ENCODE results near the gene FOXD1.
"Not testable (repeated sequence)": the region's sequence is repeated elsewhere in the genome, so short reads cannot be mapped to it uniquely, and the experiment has no call there.

FOXD1 gene

DNA sequence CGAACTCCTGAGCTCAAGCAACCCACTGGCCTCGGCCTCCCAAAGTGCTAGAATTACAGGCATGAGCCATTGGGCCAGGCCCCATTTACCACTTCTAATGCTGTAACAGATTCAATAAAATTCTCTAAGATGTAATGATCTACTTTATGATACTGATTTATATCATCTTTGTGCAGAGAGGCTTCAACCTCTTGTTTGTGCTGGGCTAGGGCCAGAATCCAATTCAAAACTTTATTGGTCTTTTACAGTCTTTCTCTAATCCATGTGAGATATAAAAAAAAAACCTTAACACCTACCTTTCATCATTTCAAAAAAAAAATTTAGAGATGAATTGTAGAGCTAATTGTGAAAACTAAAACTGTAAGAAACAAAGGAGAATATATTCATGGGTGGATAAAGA lies 41.5 kb upstream of the FOXD1 start:
- TF ChIP-seq CTCF (conservative IDR thresholded peaks at IDR 0.05; ENCODE audit: low read length): no peak
- no peak overlapping the region for H3K4me3 ChIP-seq (ENCODE audit: low read length)
- DNase-seq (ENCODE audit: low read depth): no peak

DNA sequence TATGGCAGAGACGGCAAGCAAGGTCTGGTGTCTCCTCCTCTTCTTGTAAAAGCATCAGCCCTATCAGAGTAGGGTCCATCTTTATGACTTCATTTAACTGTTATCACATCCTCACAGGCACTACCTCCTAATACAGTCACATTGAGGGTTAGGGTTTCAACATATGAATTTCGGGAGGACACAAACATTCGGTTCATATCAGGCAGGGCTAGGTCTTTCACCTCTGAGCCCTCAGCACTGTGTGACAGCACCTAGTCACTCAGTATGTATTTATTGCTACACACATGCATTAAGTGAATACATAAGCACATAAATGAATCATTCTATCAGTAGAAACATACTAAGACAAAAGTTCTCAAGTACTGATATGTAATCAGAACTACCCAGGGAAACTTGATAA lies 40.2 kb upstream of the FOXD1 start:
- no peak for TF ChIP-seq CTCF (conservative IDR thresholded peaks at IDR 0.05; ENCODE audit: low read length)
- no peak for DNase-seq (ENCODE audit: low read depth)
- H3K4me3 ChIP-seq (ENCODE audit: low read length): no peak overlapping the region

GRCh38 chr5:73487815-73488214 lies 39.2 kb upstream of the FOXD1 start:
- no peak overlapping the region for H3K4me3 ChIP-seq (ENCODE audit: low read length)
- TF ChIP-seq CTCF (conservative IDR thresholded peaks at IDR 0.05; ENCODE audit: low read length): no peak
- no peak for DNase-seq (ENCODE audit: low read depth)

GRCh38 chr5:73487257-73487656 lies 38.7 kb upstream of the FOXD1 start:
- H3K4me3 ChIP-seq (ENCODE audit: low read length); DNase-seq (ENCODE audit: low read depth): not testable (repeated sequence)

DNA sequence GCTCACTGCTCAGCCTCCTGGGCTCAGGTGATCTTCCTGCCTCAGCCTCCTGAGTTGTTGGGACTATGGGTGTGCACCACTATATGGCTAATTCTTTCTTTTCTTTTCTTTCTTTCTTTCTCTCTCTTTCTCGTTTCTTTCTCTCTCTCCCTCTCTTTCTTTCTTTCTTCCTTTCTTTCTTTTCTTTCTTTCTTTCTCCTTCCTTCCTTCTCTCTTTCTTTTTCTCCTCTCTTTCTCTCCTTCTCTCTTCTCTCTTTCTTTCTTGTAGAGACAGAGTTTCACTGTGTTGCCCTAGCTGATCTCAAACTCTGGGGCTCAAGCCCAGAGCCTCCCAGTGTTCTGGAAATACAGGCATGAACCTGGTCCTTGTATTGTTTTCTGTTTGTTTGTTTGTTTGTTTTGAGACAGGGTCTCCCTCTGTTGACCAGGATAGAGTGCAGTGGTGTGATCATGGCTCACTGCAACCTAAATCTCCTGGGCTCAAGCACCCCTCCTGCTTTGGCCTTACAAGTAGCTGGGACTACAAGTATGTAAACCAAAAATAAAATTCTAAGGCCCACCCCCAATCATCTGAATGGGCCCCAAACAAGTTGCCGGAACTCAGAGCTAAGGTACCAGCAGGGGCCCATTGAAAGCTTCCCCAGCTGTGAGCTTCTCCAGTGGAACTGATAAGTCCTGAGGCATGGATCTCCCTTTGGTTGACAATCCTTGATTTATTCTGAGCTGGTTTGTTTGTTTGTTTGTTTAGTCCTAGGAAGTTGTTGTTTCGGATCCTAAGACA lies 37.7 kb upstream of the FOXD1 start:
- DNase-seq (ENCODE audit: low read depth): no peak
- no peak overlapping the region for H3K4me3 ChIP-seq (ENCODE audit: low read length)
- TF ChIP-seq CTCF (conservative IDR thresholded peaks at IDR 0.05; ENCODE audit: low read length): no peak

DNA sequence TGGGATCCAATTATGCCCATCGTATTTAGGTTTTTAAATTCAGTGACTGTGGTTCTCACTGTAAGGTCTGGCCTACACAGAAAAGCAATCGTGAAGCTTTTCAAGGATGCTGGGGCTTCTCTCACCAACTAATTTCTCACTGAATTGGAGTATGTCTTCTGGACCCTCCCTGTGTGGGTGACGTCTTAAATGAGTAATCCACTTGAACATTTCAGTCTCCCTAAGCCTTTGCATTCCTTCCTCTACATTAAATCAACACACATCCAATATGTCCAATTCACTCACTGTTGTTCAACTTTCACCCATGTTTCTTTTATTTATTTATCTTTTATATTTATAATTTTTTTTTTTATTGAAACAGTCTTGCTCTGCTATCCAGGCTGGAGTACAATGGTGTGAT lies 37.1 kb upstream of the FOXD1 start:
- DNase-seq (ENCODE audit: low read depth): no peak

GRCh38 chr5:73484511-73484910 lies 35.9 kb upstream of the FOXD1 start:
- no peak overlapping the region for H3K4me3 ChIP-seq (ENCODE audit: low read length)
- TF ChIP-seq CTCF (conservative IDR thresholded peaks at IDR 0.05; ENCODE audit: low read length): no peak
- DNase-seq (ENCODE audit: low read depth): no peak

More for the DNA sequence above, 37.1 kb upstream of the FOXD1 start:
- no peak for TF ChIP-seq CTCF (conservative IDR thresholded peaks at IDR 0.05; ENCODE audit: low read length)
- H3K4me3 ChIP-seq (ENCODE audit: low read length): no peak overlapping the region
